Stimulated activated naive CD8-positive, alpha-beta T cell treated with anti-CD3 and anti-CD28 coated beads, Interleukin-15, Interleukin-2, amounts not matched to agents 100 ng/mL and 50 ng/mL, for 24 hours (primary cell): ENCODE data around the gene TSPAN2.
A peak's percentile ranks its signal among the peaks of the same experiment; 100 is the strongest.

ENCODE experiments used
- H3K27ac Mint-ChIP-seq: one replicate; pipeline ENCODE4 v1.8.0; 2021; ENCODE audit warnings: mild to moderate bottlenecking, mixed read lengths
- H3K27me3 Mint-ChIP-seq: one replicate; pipeline ENCODE4 v1.8.0; 2021; ENCODE audit warnings: mixed read lengths
- H3K36me3 Mint-ChIP-seq: one replicate; pipeline ENCODE4 v1.8.0; 2021; ENCODE audit warnings: low read depth, mixed read lengths
- H3K4me1 Mint-ChIP-seq: one replicate; pipeline ENCODE4 v1.8.0; 2021; ENCODE audit warnings: low read depth, mixed read lengths
- H3K4me3 Mint-ChIP-seq: one replicate; pipeline ENCODE4 v1.8.0; 2021; ENCODE audit warnings: mild to moderate bottlenecking, mixed read lengths
- H3K9me3 Mint-ChIP-seq: one replicate; pipeline ENCODE4 v1.8.0; 2021; ENCODE audit warnings: mixed read lengths

The TSPAN2 gene

DNA sequence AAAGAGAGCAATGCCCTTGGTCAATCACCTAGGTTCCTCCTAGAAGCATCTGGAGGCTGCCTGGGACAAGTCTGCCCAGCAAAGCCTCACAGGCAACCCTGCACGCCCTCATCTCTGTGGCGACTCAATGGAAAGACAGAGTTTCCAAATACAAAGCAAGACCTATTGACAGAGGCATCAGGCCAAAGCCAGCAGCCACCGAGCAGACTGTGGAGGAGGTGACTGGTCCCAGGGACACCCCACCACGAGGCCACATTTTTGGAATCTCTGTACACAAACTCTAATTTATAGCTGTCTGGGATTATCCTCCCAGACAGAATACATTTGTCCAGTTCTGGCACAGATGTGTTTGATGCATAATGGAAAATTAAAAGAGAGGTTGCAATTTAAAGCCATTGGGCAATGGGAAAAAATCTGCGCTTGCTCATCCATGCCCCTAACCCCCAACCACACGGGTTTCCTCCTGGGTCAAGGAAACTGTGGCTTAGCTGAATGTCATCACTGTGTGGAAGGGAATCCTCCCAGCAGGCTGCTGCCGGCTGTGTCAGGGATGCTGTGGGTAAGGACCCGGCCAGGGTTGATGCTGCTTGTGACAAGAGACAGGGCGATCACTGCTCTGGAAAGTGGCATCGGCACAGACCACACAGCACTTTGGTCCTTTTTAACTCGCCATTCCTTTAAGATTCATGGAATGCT lies 14.3 kb downstream of the TSPAN2 start:
- peaks cover 5% of the 10 kb centered on the region for H3K27me3 Mint-ChIP-seq
- H3K4me1 Mint-ChIP-seq: peaks cover 60% of the 10 kb centered on the region
- no peaks in the 10 kb centered on the region for H3K36me3 Mint-ChIP-seq
- no peaks in the 10 kb centered on the region for H3K9me3 Mint-ChIP-seq
- no peak overlapping the region for H3K4me3 Mint-ChIP-seq
- H3K27ac Mint-ChIP-seq: peak overlapping the region; percentile 69

DNA sequence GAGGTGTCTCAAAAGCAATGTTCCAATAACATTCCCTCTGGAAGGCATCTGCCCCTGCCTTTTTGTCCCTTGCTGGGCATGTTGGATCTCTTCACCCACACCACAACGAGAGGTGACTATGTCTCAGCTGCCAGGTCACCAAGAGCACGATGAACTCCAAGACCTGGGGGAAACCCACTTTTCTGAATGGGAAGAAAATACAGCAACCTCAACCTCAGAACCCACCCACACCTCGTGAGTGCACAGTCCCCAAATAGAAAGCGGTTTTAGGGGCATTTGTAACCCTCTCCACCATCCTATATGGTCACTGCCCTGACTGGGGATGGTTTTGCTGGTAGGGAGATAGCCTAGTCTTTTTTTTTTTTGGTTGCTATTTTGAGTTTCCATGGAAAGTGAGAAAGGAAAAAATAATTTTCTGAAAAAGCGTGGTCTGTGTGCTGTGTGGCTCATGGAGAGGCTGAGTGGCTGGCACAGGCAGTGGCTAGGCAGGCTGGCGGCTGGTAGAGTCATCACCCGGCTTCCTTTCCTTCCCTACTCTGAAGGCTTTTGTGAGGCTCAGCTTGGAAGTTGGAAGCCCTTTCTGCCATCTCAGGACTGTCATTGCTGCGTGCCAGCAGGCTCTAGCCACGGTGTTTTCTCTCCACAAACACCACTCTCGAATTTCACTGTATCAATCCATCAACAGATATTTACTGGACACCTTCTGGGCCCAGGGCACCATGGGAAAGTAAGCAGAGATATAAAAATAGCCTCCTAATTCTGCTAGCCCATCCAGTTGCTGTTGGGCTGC lies 15.8 kb downstream of the TSPAN2 start:
- H3K4me1 Mint-ChIP-seq: peaks cover 71% of the 10 kb centered on the region
- H3K36me3 Mint-ChIP-seq: no peaks in the 10 kb centered on the region
- H3K9me3 Mint-ChIP-seq: no peaks in the 10 kb centered on the region
- H3K4me3 Mint-ChIP-seq: peak overlapping the region; percentile 56
- H3K27ac Mint-ChIP-seq: peak overlapping the region; percentile 85
- H3K27me3 Mint-ChIP-seq: peaks cover 5% of the 10 kb centered on the region

DNA sequence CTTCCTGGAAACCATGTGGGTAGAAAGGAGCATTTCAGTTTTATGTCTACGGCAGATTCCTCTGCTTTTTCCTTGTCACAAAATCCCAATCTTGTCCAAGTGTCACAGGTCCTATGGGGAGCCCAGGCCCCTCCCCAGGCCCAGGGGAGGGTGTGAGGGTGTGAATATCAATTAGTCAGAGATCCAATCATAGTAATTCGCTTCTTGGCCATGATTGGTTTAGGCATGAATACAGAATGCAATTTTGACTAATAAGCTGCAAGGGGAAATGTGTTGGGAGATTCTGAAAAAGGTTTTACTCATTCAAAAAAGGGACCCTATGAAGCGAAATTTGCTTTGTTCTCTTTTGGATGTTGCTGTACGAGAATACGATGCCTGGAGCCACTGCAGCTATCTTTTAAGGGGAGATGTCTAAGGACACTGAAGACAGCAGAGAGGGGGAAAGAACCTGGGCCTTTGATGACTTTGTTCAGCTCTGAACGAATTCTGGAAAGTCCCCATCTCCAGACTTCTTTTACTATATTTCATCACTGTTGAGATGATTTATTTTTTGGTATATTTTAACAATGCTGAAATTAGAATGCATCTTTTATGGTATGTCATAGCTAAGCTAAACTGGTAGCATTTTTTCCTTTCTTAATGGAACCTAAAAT lies 18.2 kb downstream of the TSPAN2 start:
- H3K4me3 Mint-ChIP-seq: no peak overlapping the region
- no peaks in the 10 kb centered on the region for H3K36me3 Mint-ChIP-seq
- peaks cover 71% of the 10 kb centered on the region for H3K4me1 Mint-ChIP-seq
- H3K9me3 Mint-ChIP-seq: no peaks in the 10 kb centered on the region
- no peak overlapping the region for H3K27ac Mint-ChIP-seq
- peaks cover 5% of the 10 kb centered on the region for H3K27me3 Mint-ChIP-seq

DNA sequence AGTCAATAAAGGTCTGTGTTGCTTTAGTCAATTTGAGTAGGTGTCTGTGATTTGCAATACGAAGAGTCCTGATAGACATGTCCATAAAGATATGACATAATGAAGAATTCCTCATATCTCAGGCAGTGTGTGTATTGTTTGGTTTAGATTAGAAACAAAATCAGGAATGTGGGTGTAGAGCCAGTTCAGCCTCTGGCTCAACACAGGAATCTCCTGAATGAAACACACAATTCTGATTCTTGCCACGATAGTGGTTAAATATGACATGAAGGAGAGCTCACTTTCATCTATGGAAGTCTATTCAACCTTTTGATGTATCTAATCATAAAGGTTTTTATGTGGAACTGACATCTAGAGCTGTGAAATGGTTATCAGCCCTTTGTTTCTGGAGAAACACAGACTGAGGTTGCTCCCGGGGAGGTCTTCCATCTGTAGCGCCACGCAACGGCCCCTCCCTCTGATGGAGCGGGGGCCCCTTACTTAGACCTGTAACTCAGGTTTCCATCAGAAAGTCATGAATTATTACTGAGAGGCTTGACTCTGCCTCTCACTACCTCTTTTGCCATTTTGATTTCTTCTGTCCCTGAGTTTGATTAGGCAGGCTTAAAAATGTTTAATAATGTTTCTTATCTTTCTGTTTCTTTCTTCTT lies 19.5 kb downstream of the TSPAN2 start:
- H3K9me3 Mint-ChIP-seq: no peaks in the 10 kb centered on the region
- H3K4me1 Mint-ChIP-seq: peaks cover 59% of the 10 kb centered on the region
- no peak overlapping the region for H3K27ac Mint-ChIP-seq
- H3K4me3 Mint-ChIP-seq: no peak overlapping the region
- no peaks in the 10 kb centered on the region for H3K36me3 Mint-ChIP-seq
- H3K27me3 Mint-ChIP-seq: no peaks in the 10 kb centered on the region

DNA sequence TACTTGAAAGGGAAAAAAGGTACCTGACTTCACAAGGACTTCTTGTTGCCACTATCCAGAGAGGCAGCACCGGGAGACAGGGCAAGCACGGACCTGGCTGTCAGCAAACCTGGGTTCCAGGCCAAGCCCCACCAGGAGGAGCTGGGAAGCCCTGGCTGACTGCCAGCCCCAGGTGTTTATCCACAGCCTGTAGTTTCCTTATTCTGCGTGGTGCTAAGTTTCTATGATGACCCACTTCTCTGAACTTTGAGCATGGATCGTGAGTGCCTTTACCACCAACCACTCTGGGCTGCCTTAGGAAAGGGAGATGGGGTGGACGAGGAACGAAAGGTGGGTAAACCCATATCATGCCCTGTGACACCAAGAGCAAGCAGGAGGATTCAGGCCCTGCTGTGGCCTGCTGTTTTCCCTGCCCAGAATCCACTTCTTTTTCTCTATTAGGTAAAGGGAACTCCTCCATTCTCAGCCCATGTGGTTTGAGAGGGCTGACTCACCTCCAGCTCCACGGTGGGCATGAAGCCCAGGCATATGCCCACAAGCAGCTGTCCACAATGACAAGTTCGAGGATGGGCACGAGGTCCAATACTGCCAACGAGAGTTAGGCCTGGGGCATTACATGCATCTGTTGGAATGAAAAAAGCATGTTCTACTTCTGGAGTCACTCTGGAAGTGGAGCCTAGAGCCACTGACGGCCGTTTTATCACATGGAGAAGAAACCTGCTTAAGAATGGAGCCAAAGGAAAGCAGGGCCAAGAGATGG lies 20.3 kb downstream of the TSPAN2 start:
- Mint-ChIP-seq H3K27ac (no peak overlapping the region), H3K4me3 (no peak overlapping the region)

DNA sequence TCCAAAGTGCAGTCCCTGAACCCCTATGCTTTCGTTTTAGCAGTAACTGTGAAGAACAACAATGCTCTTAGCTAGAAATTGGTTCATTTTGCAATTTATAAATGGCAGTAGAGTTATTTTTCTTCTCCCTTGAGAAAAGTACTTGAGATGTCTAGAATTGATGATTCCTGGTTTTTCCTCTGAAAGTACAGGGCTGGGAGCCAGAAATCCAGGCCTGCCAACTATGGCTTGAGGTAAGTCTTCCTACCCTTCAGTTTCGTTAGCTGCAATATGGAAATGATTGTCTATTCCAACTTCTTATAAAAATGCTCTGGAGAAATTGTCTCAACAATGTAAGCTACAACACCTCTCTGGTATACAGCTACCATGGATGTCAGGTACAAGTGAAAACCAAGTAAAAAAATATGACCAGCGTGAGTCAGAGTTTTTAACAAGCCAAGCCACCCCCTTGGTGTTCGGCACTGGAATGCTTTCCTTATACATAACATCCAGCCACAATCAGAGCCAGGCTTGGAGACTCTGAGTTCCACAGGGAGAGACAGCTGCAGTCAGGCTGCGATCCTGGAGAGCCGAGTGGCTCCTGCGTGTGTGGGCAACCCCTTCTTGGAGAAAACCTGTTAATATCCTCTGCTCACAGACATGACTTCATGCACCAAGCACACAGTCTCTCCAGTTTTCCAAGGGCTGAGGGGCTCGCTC lies 22.0 kb downstream of the TSPAN2 start:
- H3K9me3 Mint-ChIP-seq: no peaks in the 10 kb centered on the region

More for the DNA sequence above, 20.3 kb downstream of the TSPAN2 start:
- H3K36me3 Mint-ChIP-seq: no peaks in the 10 kb centered on the region
- H3K9me3 Mint-ChIP-seq: no peaks in the 10 kb centered on the region
- H3K27me3 Mint-ChIP-seq: no peaks in the 10 kb centered on the region
- H3K4me1 Mint-ChIP-seq: peaks cover 58% of the 10 kb centered on the region

DNA sequence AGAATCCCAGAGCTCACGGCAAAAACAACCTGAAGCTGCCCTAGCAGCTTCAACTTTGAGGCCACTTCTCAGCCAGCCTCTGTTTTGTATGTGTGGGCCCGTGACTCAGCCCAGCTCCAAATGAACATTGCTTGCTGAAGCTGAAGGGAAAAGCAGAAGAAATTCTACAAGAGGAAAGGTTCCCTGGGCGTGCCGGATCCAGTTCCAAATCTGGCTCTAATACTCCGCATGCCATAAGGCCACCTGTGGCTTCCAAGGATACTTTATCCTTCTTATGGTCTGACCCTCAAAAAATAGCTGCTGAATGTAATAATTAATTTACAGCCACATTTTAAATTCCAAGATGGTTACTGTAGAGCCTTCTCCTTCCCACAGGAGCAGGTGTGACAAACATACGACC lies 24.3 kb downstream of the TSPAN2 start:
- Mint-ChIP-seq H3K9me3 (no peaks in the 10 kb centered on the region), H3K4me1 (peaks cover 52% of the 10 kb centered on the region), H3K27ac (no peak overlapping the region), H3K27me3 (no peaks in the 10 kb centered on the region), H3K4me3 (no peak overlapping the region), H3K36me3 (no peaks in the 10 kb centered on the region)

More for the DNA sequence above, 22.0 kb downstream of the TSPAN2 start:
- no peaks in the 10 kb centered on the region for H3K36me3 Mint-ChIP-seq
- H3K4me1 Mint-ChIP-seq: peaks cover 58% of the 10 kb centered on the region
- no peak overlapping the region for H3K27ac Mint-ChIP-seq
- H3K4me3 Mint-ChIP-seq: no peak overlapping the region
- H3K27me3 Mint-ChIP-seq: no peaks in the 10 kb centered on the region

DNA sequence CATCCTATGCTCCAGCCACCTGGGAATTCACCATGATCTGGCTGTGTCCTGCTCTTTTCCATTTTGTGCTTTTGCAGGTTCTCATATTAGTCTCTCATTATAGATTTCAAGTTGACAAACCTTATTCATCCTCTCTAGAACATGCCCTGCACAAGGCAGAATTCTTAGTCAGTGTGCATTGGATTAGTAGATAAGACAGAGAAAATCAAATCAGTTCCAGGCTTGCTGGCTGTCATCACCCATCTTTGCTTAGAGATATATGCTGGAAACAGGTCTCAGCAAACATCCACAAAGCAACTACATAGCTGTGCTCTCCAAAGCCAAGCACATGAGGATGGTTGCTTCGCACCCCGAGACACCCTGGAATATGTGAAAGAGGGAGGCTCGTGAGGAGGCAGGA lies 24.8 kb downstream of the TSPAN2 start:
- H3K4me1 Mint-ChIP-seq: peaks cover 46% of the 10 kb centered on the region
- H3K4me3 Mint-ChIP-seq: no peak overlapping the region
- no peaks in the 10 kb centered on the region for H3K27me3 Mint-ChIP-seq
- H3K9me3 Mint-ChIP-seq: no peaks in the 10 kb centered on the region
- H3K36me3 Mint-ChIP-seq: no peaks in the 10 kb centered on the region
- H3K27ac Mint-ChIP-seq: no peak overlapping the region

DNA sequence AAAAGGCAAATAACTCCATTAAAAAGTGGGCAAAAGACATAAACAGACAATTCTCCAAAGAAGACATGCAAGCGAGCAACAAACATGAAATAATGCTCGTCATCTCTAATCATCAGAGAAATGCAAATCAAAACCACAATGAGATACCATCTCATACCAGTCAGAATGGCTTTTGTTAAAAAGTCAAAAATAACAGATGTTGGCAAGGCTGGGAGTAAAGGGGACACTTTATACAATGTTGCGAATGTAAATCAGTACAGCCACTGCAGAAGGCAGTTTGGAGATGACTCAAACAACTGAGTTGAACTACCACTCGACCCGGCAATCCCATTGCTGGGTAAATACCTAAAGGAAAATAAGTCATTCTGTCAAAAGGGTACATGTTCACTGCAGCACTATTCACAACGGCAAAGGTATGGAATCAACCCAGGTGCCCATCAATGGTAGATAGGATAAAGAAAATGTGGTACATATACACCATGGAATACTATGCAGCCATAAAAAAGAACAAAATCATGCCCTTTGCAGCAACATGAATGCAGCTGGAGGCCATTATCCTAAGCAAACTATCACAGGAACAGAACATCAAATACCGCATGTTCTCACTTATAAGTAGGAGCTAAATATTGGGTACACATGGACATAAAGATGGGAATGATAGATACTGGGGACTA lies 25.9 kb downstream of the TSPAN2 start:
- Mint-ChIP-seq H3K36me3 (no peaks in the 10 kb centered on the region), H3K4me3 (peak overlapping the region; percentile 61), H3K27me3 (no peaks in the 10 kb centered on the region), H3K9me3 (no peaks in the 10 kb centered on the region), H3K27ac (peak overlapping the region; percentile 92), H3K4me1 (peaks cover 40% of the 10 kb centered on the region)

DNA sequence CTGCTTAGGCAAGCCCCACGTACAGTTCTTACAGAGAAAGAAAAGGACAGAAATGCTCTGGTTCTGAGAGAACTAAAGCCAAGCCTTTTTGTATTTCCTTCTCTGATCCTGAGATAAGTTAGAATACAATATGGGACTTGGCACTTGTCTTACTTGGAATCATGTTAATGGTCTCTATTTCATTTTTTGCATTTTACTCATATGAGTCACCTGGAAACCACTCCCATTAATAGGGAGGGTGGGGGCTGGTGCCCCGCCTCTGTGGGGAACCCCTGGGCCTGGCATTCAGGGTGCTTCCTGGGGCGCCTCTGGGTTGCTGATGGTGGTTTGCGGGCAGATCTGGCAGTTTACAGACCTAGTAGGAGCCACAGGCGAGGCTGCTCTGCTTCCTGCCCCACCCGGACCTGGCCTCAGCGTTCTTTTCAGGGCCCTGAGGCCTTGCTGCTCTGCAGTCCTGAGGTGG lies 26.7 kb downstream of the TSPAN2 start:
- Mint-ChIP-seq H3K27me3 (no peaks in the 10 kb centered on the region), H3K36me3 (no peaks in the 10 kb centered on the region), H3K9me3 (no peaks in the 10 kb centered on the region), H3K27ac (peak overlapping the region; percentile 92), H3K4me3 (peak overlapping the region; percentile 61), H3K4me1 (peaks cover 40% of the 10 kb centered on the region)

DNA sequence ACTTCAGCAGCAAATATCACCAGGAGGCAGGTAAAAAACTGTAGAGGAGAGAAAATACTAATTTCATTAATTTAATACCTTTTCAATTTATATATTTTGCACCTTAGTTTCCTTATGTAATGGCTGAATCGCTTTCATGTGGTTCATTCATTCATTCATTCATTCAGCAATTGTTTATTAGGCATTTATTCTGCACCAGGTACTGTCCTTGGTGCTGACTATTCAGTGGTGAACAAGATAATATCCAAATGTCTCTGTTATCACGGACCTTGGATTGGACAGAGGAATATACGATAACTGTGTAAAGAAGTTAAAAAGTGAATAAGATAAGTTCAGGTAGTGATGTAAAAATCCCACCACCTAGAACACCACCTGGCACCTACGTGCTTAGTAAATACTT lies 28.8 kb downstream of the TSPAN2 start:
- Mint-ChIP-seq H3K4me3 (no peak overlapping the region), H3K27ac (no peak overlapping the region), H3K36me3 (no peaks in the 10 kb centered on the region), H3K27me3 (no peaks in the 10 kb centered on the region), H3K9me3 (no peaks in the 10 kb centered on the region), H3K4me1 (peaks cover 40% of the 10 kb centered on the region)

DNA sequence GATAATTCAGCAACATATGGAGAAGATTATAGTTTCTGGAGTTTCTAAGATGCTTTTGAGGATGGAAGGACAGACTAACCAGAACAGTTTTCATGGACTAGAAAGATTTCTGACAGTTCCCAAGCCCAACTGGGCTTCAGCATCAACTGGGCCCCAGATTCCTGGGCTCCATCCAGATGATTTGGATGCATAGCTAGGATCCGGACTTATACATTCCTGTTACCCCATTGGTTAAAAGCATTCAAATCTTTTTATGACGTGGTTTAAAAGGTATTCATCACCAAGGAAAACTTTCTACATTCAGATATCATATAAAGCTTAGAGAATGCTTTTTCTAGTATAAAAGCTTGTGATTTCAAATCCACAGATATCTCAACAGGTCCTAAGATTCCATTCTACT lies 30.0 kb downstream of the TSPAN2 start:
- Mint-ChIP-seq H3K4me1 (peaks cover 37% of the 10 kb centered on the region), H3K36me3 (no peaks in the 10 kb centered on the region), H3K27ac (no peak overlapping the region), H3K27me3 (no peaks in the 10 kb centered on the region), H3K9me3 (no peaks in the 10 kb centered on the region), H3K4me3 (no peak overlapping the region)

DNA sequence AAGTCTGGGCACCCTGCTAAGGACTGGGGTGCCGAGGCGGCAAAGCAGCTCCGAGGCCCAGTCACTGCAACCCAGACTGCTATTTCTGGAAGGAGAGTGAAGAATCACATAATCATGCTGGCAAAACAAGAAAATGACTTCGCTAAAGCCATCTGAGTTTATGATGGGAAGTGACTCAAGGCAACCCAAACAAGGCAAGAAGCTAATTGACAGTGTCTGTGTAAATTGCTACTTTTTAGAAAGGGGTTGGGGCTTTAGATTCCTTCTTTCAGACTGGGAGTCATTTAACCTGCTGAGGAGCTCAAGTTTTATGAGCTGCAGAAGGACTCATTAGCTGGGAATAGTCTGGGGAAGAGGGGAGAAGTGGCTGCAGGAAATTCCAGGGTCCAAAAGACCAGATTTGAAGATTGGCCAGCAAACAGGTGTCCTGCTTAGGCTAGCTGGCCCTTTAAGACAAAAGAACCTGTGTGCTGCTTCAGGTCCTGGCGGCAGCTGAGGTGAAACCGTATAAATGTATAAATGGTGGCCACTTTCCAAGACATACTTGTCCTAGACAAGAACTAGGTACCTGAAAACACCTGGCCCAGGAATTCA lies 31.5 kb downstream of the TSPAN2 start:
- Mint-ChIP-seq H3K27ac (no peak overlapping the region), H3K27me3 (no peaks in the 10 kb centered on the region), H3K4me3 (no peak overlapping the region), H3K36me3 (no peaks in the 10 kb centered on the region), H3K9me3 (no peaks in the 10 kb centered on the region), H3K4me1 (peaks cover 22% of the 10 kb centered on the region)
